GM23338 (cell line): ENCODE measurements around the gene RDH8. TPM values are rescaled to one million over a fixed set of nuclear protein-coding genes. Genes with fewer than 3 reads are reported as not detected.

Source experiments
- ATAC-seq: fragments of 200-7000 bp; cut with Tn5 transposase; 3 replicates; pipeline ENCODE4 v1.9.1; 2020
- DNase-seq: peaks from one replicate; pipeline ENCODE4 v3.0.0-alpha.2; 2015; ENCODE audit warnings: low spot score
- H2AFZ ChIP-seq: fragments of 200-600 bp; sonication (generic); 2 replicates; pipeline ENCODE4 v1.8.0; 2016; ENCODE audit warnings: antibody characterized with exemption, mild to moderate bottlenecking, moderate library complexity
- H3F3A ChIP-seq: fragments of 200-600 bp; sonication (generic); replicated peaks from 2 replicates; pipeline ENCODE4 v1.8.0; 2017; ENCODE audit warnings: antibody characterized with exemption, mixed run types, low read depth
- H3K27ac ChIP-seq: fragments of 200-600 bp; sonication (generic); 2 replicates; pipeline ENCODE4 v1.6.1; 2016; ENCODE audit warnings: low read depth
- H3K27me3 ChIP-seq: fragments of 200-600 bp; sonication (generic); 2 replicates; pipeline ENCODE4 v1.8.0; 2016; ENCODE audit warnings: mild to moderate bottlenecking, mixed run types, moderate library complexity; ENCODE audit not compliant: insufficient read depth
- H3K36me3 ChIP-seq: fragments of 200-600 bp; sonication (generic); 2 replicates; pipeline ENCODE4 v1.8.0; 2016; ENCODE audit warnings: mild to moderate bottlenecking; ENCODE audit not compliant: insufficient read depth
- H3K4me1 ChIP-seq: fragments of 200-600 bp; sonication (generic); 2 replicates; pipeline ENCODE4 v1.8.0; 2016; ENCODE audit warnings: mild to moderate bottlenecking, moderate library complexity; ENCODE audit not compliant: insufficient read depth
- H3K4me2 ChIP-seq: fragments of 200-600 bp; sonication (generic); 2 replicates; pipeline ENCODE4 v1.7.1; 2017; ENCODE audit warnings: mixed run types
- H3K4me3 ChIP-seq: fragments of 200-600 bp; sonication (generic); 2 replicates; pipeline ENCODE4 v1.6.1; 2016; ENCODE audit warnings: mixed run types
- H3K79me2 ChIP-seq: fragments of 200-600 bp; sonication (generic); replicated peaks from 2 replicates; pipeline ENCODE4 v1.8.0; 2017; ENCODE audit warnings: mild to moderate bottlenecking; ENCODE audit not compliant: insufficient read depth
- H3K9me2 ChIP-seq: fragments of 200-600 bp; sonication (generic); 2 replicates; pipeline ENCODE4 v1.8.0; 2017; ENCODE audit not compliant: insufficient read depth
- H4K20me1 ChIP-seq: fragments of 200-600 bp; sonication (generic); replicated peaks from 2 replicates; pipeline ENCODE4 v1.8.0; 2017; ENCODE audit warnings: mild to moderate bottlenecking; ENCODE audit not compliant: insufficient read depth
- H3K27ac Mint-ChIP-seq: 2 replicates; pipeline ENCODE4 v1.8.0; 2020; ENCODE audit warnings: inconsistent platforms, mild to moderate bottlenecking, moderate library complexity, mixed read lengths
- H3K27me3 Mint-ChIP-seq: 3 replicates; pipeline ENCODE4 v1.8.0; 2022; ENCODE audit warnings: low read depth, mild to moderate bottlenecking, moderate library complexity, mixed read lengths, inconsistent platforms; ENCODE audit not compliant: insufficient read depth, poor library complexity
- H3K36me3 Mint-ChIP-seq: 3 replicates; pipeline ENCODE4 v1.8.0; 2021; ENCODE audit warnings: low read depth, mild to moderate bottlenecking, inconsistent platforms, moderate library complexity, mixed read lengths
- H3K4me1 Mint-ChIP-seq: 3 replicates; pipeline ENCODE4 v1.8.0; 2020; ENCODE audit warnings: mild to moderate bottlenecking, inconsistent platforms, mixed read lengths
- H3K4me3 Mint-ChIP-seq: 3 replicates; pipeline ENCODE4 v1.8.0; 2021; ENCODE audit warnings: moderate library complexity, mild to moderate bottlenecking, inconsistent platforms, mixed read lengths
- H3K9me3 Mint-ChIP-seq: 3 replicates; pipeline ENCODE4 v1.8.0; 2020; ENCODE audit warnings: moderate library complexity, mild to moderate bottlenecking, inconsistent platforms, mixed read lengths
- EZH2 ChIP-seq: fragments of 200-600 bp; sonication (generic); IDR thresholded peaks from one replicate; pipeline ENCODE4 v1.8.0; 2017; ENCODE audit warnings: antibody characterized with exemption, mild to moderate bottlenecking, low read depth; ENCODE audit not compliant: unreplicated experiment
- EZH2phosphoT487 ChIP-seq: fragments of 200-600 bp; sonication (generic); IDR thresholded peaks from one replicate; pipeline ENCODE4 v1.8.1; 2018; ENCODE audit warnings: antibody characterized with exemption; ENCODE audit not compliant: unreplicated experiment
- JUNB ChIP-seq: IDR thresholded peaks from one replicate; pipeline ENCODE4 v1.6.1; 2016; ENCODE audit warnings: antibody characterized with exemption; ENCODE audit not compliant: unreplicated experiment
- NANOG ChIP-seq: IDR thresholded peaks from 2 replicates; pipeline ENCODE4 v1.6.1; 2016; ENCODE audit warnings: antibody characterized with exemption, borderline replicate concordance
- POLR2AphosphoS5 ChIP-seq: IDR thresholded peaks from 2 replicates; pipeline ENCODE4 v1.6.1; 2016; ENCODE audit warnings: antibody characterized with exemption, low read depth
- STAT1 ChIP-seq: IDR thresholded peaks from one replicate; pipeline ENCODE4 v1.6.1; 2016; ENCODE audit warnings: antibody characterized with exemption; ENCODE audit not compliant: unreplicated experiment
- ZNF114 ChIP-seq: fragments of 250-450 bp; sonication (Bioruptor Pico); IDR thresholded peaks from 2 replicates; pipeline ENCODE4 v1.5.0; 2020; ENCODE audit warnings: mild to moderate bottlenecking, moderate library complexity
- ZNF331 ChIP-seq: fragments of 250-450 bp; sonication (Bioruptor Pico); IDR thresholded peaks from 2 replicates; pipeline ENCODE4 v1.5.0; 2020; ENCODE audit warnings: low read depth, mild to moderate bottlenecking, moderate library complexity
- polyA plus RNA-seq: library from polyadenylated mRNA; unstranded; fragments of >200 nt; fragmentation: Nextera tagmentation; extraction: Ambion mirVana; gene quantifications from 2 replicates; pipeline ENCODE4 v1.2.1, GENCODE V29; 2016
- total RNA-seq: library from RNA; depleted of rRNA; stranded (reverse); fragments of >200 nt; shearing (Covaris generic); gene quantifications from 2 replicates; pipeline ENCODE4 v1.2.3, GENCODE V29; 2014
- TF ChIP-seq, protein P1 (sequence below): IDR thresholded peaks from 2 replicates; pipeline ENCODE4 v1.6.1; 2016; ENCODE audit warnings: antibody characterized with exemption
- TF ChIP-seq, protein P2 (sequence below), 2 experiments: fragments of 200-600 bp in 1 of 2; sonication (generic) in 1 of 2; conservative IDR thresholded peaks; 2 replicates each; pipeline versions ENCODE4 v1.5.1 to v1.6.1; 2016 to 2017; ENCODE audit warnings: antibody characterized with exemption in 2 of 2, low read depth in 2 of 2, mild to moderate bottlenecking in 2 of 2, moderate library complexity in 1 of 2
- TF ChIP-seq, protein P3 (sequence below): fragments of 250-450 bp; sonication (Bioruptor Pico); IDR thresholded peaks from 2 replicates; pipeline ENCODE4 v1.5.0; 2020; ENCODE audit warnings: mild to moderate bottlenecking, moderate library complexity

The RDH8 gene
- total and polyA plus RNA-seq, 2 experiments from 2014 or later: not detected

DNA sequence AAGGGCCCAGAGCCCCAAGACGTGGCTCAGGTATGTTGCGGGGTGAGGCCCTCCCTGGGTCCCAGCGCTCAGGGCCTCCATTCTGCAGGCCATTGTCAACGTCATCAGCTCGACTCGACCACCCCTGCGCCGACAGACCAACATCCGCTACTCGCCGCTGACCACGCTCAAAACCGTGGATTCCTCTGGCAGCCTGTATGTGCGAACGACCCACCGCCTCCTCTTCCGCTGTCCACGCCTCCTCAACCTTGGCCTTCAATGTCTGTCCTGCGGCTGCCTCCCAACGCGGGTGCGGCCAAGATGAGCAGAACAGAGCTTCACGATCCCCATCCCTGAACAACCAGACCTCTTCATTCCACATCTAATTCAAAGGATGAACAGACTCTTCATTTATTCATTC is 8.2 kb downstream of the RDH8 start (continued):
- TF ChIP-seq, protein P1, sequence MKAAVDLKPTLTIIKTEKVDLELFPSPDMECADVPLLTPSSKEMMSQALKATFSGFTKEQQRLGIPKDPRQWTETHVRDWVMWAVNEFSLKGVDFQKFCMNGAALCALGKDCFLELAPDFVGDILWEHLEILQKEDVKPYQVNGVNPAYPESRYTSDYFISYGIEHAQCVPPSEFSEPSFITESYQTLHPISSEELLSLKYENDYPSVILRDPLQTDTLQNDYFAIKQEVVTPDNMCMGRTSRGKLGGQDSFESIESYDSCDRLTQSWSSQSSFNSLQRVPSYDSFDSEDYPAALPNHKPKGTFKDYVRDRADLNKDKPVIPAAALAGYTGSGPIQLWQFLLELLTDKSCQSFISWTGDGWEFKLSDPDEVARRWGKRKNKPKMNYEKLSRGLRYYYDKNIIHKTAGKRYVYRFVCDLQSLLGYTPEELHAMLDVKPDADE: no peak
- TF ChIP-seq NANOG (no peak), STAT1 (no peak)
- TF ChIP-seq, protein P2, sequence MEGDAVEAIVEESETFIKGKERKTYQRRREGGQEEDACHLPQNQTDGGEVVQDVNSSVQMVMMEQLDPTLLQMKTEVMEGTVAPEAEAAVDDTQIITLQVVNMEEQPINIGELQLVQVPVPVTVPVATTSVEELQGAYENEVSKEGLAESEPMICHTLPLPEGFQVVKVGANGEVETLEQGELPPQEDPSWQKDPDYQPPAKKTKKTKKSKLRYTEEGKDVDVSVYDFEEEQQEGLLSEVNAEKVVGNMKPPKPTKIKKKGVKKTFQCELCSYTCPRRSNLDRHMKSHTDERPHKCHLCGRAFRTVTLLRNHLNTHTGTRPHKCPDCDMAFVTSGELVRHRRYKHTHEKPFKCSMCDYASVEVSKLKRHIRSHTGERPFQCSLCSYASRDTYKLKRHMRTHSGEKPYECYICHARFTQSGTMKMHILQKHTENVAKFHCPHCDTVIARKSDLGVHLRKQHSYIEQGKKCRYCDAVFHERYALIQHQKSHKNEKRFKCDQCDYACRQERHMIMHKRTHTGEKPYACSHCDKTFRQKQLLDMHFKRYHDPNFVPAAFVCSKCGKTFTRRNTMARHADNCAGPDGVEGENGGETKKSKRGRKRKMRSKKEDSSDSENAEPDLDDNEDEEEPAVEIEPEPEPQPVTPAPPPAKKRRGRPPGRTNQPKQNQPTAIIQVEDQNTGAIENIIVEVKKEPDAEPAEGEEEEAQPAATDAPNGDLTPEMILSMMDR (conservative IDR thresholded peaks at IDR 0.05; ENCODE audit: low read depth in 2 of 2): no peak

DNA sequence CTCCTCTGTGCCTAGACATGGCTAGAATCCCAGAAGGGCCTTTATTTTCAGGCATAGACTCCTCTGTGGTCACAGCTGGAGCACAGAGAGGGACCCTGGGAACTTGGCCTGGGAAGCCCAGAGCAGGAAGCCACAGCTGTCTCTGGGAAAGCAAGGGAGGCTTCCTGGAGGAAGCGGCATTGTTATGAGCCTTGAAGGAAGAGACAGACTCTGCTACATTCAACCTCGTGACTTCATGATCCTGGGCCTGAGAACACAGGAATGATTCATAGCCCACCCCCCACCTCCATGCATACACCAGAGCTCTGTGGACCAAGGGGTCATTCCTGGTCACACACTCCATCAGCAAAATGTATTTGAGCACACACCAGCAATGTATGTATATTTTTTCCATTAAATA is 8.6 kb downstream of the RDH8 start:
- Histone ChIP-seq H3K9me2 (no peaks in the 10 kb centered on the region), H3F3A (no peaks in the 10 kb centered on the region), H3K27me3 (peaks cover 5% of the 10 kb centered on the region; the same call in 1 of the 2 replicates), H3K4me1 (peaks cover under 1% of the 10 kb centered on the region), H3K4me3 (no peak overlapping the region), H3K79me2 (no peaks in the 10 kb centered on the region), H2AFZ (no peak overlapping the region), H3K27ac (no peak overlapping the region), H3K4me2 (no peak overlapping the region), H4K20me1 (no peaks in the 10 kb centered on the region), H3K36me3 (no peaks in the 10 kb centered on the region)
- Mint-ChIP-seq H3K27ac (no peak overlapping the region), H3K27me3 (peaks cover 7% of the 10 kb centered on the region), H3K4me3 (no peak overlapping the region), H3K4me1 (no peaks in the 10 kb centered on the region), H3K36me3 (no peaks in the 10 kb centered on the region; the same call in 2 of the 3 replicates), H3K9me3 (no peaks in the 10 kb centered on the region)
- no peak for DNase-seq
- ATAC-seq: no peak
- no peak for TF ChIP-seq ZNF114 (CRISPR knock-in tag)
- TF ChIP-seq NANOG: no peak
- TF ChIP-seq ZNF331 (CRISPR knock-in tag): no peak
- TF ChIP-seq POLR2AphosphoS5: no peak
- TF ChIP-seq EZH2: no peak
- no peak for TF ChIP-seq STAT1
- TF ChIP-seq, protein P3, sequence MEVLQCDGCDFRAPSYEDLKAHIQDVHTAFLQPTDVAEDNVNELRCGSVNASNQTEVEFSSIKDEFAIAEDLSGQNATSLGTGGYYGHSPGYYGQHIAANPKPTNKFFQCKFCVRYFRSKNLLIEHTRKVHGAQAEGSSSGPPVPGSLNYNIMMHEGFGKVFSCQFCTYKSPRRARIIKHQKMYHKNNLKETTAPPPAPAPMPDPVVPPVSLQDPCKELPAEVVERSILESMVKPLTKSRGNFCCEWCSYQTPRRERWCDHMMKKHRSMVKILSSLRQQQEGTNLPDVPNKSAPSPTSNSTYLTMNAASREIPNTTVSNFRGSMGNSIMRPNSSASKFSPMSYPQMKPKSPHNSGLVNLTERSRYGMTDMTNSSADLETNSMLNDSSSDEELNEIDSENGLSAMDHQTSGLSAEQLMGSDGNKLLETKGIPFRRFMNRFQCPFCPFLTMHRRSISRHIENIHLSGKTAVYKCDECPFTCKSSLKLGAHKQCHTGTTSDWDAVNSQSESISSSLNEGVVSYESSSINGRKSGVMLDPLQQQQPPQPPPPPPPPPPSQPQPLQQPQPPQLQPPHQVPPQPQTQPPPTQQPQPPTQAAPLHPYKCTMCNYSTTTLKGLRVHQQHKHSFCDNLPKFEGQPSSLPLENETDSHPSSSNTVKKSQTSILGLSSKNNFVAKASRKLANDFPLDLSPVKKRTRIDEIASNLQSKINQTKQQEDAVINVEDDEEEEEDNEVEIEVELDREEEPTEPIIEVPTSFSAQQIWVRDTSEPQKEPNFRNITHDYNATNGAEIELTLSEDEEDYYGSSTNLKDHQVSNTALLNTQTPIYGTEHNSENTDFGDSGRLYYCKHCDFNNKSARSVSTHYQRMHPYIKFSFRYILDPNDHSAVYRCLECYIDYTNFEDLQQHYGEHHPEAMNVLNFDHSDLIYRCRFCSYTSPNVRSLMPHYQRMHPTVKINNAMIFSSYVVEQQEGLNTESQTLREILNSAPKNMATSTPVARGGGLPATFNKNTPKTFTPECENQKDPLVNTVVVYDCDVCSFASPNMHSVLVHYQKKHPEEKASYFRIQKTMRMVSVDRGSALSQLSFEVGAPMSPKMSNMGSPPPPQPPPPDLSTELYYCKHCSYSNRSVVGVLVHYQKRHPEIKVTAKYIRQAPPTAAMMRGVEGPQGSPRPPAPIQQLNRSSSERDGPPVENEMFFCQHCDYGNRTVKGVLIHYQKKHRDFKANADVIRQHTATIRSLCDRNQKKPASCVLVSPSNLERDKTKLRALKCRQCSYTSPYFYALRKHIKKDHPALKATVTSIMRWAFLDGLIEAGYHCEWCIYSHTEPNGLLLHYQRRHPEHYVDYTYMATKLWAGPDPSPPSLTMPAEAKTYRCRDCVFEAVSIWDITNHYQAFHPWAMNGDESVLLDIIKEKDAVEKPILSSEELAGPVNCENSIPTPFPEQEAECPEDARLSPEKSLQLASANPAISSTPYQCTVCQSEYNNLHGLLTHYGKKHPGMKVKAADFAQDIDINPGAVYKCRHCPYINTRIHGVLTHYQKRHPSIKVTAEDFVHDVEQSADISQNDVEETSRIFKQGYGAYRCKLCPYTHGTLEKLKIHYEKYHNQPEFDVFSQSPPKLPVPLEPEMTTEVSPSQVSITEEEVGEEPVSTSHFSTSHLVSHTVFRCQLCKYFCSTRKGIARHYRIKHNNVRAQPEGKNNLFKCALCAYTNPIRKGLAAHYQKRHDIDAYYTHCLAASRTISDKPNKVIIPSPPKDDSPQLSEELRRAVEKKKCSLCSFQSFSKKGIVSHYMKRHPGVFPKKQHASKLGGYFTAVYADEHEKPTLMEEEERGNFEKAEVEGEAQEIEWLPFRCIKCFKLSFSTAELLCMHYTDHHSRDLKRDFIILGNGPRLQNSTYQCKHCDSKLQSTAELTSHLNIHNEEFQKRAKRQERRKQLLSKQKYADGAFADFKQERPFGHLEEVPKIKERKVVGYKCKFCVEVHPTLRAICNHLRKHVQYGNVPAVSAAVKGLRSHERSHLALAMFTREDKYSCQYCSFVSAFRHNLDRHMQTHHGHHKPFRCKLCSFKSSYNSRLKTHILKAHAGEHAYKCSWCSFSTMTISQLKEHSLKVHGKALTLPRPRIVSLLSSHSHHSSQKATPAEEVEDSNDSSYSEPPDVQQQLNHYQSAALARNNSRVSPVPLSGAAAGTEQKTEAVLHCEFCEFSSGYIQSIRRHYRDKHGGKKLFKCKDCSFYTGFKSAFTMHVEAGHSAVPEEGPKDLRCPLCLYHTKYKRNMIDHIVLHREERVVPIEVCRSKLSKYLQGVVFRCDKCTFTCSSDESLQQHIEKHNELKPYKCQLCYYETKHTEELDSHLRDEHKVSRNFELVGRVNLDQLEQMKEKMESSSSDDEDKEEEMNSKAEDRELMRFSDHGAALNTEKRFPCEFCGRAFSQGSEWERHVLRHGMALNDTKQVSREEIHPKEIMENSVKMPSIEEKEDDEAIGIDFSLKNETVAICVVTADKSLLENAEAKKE (CRISPR knock-in tag): no peak
- TF ChIP-seq JUNB: no peak
- TF ChIP-seq EZH2phosphoT487: no peak
- TF ChIP-seq, protein P1: no peak
